Right cardiac atrium (tissue), 5 donors: ENCODE measurements around the gene STK32B. TPM values are rescaled to one million over a fixed set of nuclear protein-coding genes. Genes with fewer than 3 reads are reported as not detected.
A peak's percentile ranks its signal among the peaks of the same experiment; 100 is the strongest.

ENCODE experiments used
- ATAC-seq, 2 donors: fragments of 200-7000 bp; cut with Tn5 transposase; one replicate each; pipeline versions ENCODE4 v1.8.0 to v1.9.1; 2020; ENCODE audit warnings: moderate library complexity in 2 of 2, mild to moderate bottlenecking in 1 of 2
- DNase-seq, 3 donors: peaks; one replicate each; pipeline ENCODE4 v3.0.0-alpha.2; 2020
- H3K27ac ChIP-seq: one replicate; pipeline ENCODE4 v1.5.1; 2013; ENCODE audit warnings: mild to moderate bottlenecking, low read length, control low read depth, moderate library complexity
- H3K27me3 ChIP-seq: one replicate; pipeline ENCODE4 v1.6.1; 2013; ENCODE audit not compliant: control insufficient read depth, insufficient read depth
- H3K4me1 ChIP-seq: one replicate; pipeline ENCODE4 v1.6.1; 2013; ENCODE audit warnings: low read length; ENCODE audit not compliant: control insufficient read depth, insufficient read depth
- H3K4me3 ChIP-seq: one replicate; pipeline ENCODE4 v1.5.1; 2013; ENCODE audit warnings: low read length, control low read depth
- H3K9me3 ChIP-seq: one replicate; pipeline ENCODE4 v1.6.1; 2013; ENCODE audit warnings: low read length; ENCODE audit not compliant: control insufficient read depth
- WGBS: extraction: QIAGEN DNeasy Blood & Tissue Kit; methylation state at CpG from one replicate; pipeline ENCODE4 v1.1.7; 2013; 5-methylcytosine and 5-hydroxymethylcytosine counted together
- intact Hi-C, 4 donors: fragments of 100-400 bp; cut with DNase I; formaldehyde crosslinking; loops; one replicate each; pipeline versions ENCODE4 v1.11.0 to v1.14.0; 2022 to 2023
- polyA plus RNA-seq: library from polyadenylated mRNA; stranded (reverse); fragments of 200-250 nt; gene quantifications from one replicate; pipeline ENCODE4 v1.2.3, GENCODE V29; 2013
- total RNA-seq, 4 donors: library from RNA; stranded (reverse); fragmentation: NEBNext Ultra II Directional; extraction: Animal tissue kit (Norgen Biotek cat#: 25700); gene quantifications; one replicate each; pipeline ENCODE4 v1.2.1, GENCODE V29; 2021
- donor health status: healthy with polysubstance abuse.
- donor health status: DM: no; HTN: yes; CAD: no.
- donor health status: DM: no; HTN: no; CAD: no.
- donor health status: DM: no; HTN: yes; CAD: no; lungs with severe emphysema.
- donor health status: DM: yes; HTN: yes; CAD: no.

Gene STK32B
- total and polyA plus RNA-seq, 5 donors, result 0.02 to 0.56 (median 0.29) TPM

GRCh38 chr4:5030221-5030620, 21.1 kb upstream of the STK32B start:
- intact Hi-C loops, result no loop called here
- peaks cover 5% of the 10 kb centered on the region for H3K4me1 ChIP-seq
- WGBS, result 66% methylated on average over 4 of the region's 4 CpGs
- DNase-seq (no peak), ATAC-seq (no peak)
- H3K27me3 ChIP-seq, result no peaks in the 10 kb centered on the region
- no peak overlapping the region for H3K27ac ChIP-seq
- no peaks in the 10 kb centered on the region for H3K9me3 ChIP-seq
- no peak overlapping the region for H3K4me3 ChIP-seq

GRCh38 chr4:5030927-5031326, 20.4 kb upstream of the STK32B start:
- Histone ChIP-seq H3K27ac (no peak overlapping the region), H3K4me1 (peaks cover 5% of the 10 kb centered on the region), H3K27me3 (no peaks in the 10 kb centered on the region), H3K9me3 (no peaks in the 10 kb centered on the region), H3K4me3 (no peak overlapping the region)
- intact Hi-C loops, result no loop called here
- no peak for DNase-seq
- WGBS, result 84% methylated on average over 3 of the region's 3 CpGs
- no peak for ATAC-seq

GRCh38 chr4:5032813-5033212, 18.5 kb upstream of the STK32B start:
- DNase-seq (no peak), ATAC-seq (no peak)
- Histone ChIP-seq H3K4me1 (peaks cover 5% of the 10 kb centered on the region), H3K9me3 (no peaks in the 10 kb centered on the region), H3K27ac (no peak overlapping the region), H3K4me3 (no peak overlapping the region), H3K27me3 (no peaks in the 10 kb centered on the region)
- intact Hi-C loops, result no loop called here
- 68% methylated on average over 5 of the region's 5 CpGs for WGBS

DNA sequence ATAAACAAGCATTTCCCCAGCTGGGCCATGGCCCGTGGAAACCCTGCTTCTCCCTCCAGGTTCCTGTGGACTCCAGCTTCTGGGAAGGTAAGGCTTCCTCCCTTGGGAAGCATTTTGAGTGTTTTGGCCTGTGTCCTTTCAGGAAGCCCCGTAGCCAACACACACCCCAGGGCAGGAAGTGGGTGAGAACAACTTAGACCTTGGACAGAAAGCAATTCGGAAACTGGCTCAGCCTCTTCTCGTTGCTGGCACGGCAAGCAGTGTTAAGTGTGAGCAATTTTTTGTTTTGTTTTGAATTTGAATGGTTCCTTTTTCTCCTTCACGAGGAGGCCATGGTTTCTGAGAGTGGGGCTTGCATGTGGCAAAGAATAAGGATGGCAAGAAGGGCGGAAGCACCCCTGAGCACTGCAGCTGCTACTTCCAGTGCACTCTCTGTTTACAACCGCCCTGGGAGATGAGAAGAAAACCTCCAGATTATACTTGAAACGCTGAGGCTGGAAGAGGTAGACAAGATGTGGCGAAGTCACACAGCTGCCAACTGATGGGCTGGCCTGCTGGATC, 17.9 kb upstream of the STK32B start:
- 36% methylated on average over 10 of the region's 10 CpGs for WGBS
- DNase-seq, result peak; percentile 42 to 68 (median 64)
- Histone ChIP-seq H3K9me3 (no peaks in the 10 kb centered on the region), H3K4me1 (peaks cover 5% of the 10 kb centered on the region), H3K27ac (no peak overlapping the region), H3K4me3 (no peak overlapping the region), H3K27me3 (no peaks in the 10 kb centered on the region)
- peak; percentile 87 to 97 for ATAC-seq
- intact Hi-C loops, result no loop called here

GRCh38 chr4:5034206-5034605, 17.1 kb upstream of the STK32B start:
- H3K4me3 ChIP-seq, result no peak overlapping the region
- peak in 1 of 2 donors; percentile 21 for ATAC-seq
- 53% methylated on average over 8 of the region's 8 CpGs for WGBS
- no peaks in the 10 kb centered on the region for H3K9me3 ChIP-seq
- H3K27me3 ChIP-seq, result no peaks in the 10 kb centered on the region
- peaks cover 5% of the 10 kb centered on the region for H3K4me1 ChIP-seq
- no peak for DNase-seq
- H3K27ac ChIP-seq, result no peak overlapping the region
- intact Hi-C loops, result no loop called here

DNA sequence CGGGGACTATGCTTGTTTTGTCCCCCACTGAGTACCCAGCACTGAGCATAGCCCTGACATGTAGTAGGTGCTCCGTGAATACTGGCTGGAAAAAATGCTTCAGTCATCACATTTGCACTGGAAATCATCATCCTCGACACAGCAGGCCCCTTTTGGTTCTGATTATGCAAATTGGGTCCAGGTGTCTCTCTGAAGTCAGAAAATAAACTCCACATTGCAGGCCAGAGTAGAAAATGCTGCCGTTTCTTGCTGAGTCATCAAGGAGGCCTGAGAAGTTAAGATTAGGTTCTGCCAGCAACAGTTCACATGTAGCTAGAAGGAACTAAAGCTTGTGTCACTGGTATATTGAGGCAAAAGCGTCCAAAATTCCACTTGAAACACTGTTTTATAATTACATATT, 15.0 kb upstream of the STK32B start:
- ATAC-seq (no peak), DNase-seq (no peak)
- H3K4me1 ChIP-seq, result peaks cover 5% of the 10 kb centered on the region
- intact Hi-C loops, result no loop called here
- no peak overlapping the region for H3K27ac ChIP-seq
- no peaks in the 10 kb centered on the region for H3K9me3 ChIP-seq
- no peaks in the 10 kb centered on the region for H3K27me3 ChIP-seq
- 40% methylated on average over 5 of the region's 5 CpGs for WGBS
- no peak overlapping the region for H3K4me3 ChIP-seq

DNA sequence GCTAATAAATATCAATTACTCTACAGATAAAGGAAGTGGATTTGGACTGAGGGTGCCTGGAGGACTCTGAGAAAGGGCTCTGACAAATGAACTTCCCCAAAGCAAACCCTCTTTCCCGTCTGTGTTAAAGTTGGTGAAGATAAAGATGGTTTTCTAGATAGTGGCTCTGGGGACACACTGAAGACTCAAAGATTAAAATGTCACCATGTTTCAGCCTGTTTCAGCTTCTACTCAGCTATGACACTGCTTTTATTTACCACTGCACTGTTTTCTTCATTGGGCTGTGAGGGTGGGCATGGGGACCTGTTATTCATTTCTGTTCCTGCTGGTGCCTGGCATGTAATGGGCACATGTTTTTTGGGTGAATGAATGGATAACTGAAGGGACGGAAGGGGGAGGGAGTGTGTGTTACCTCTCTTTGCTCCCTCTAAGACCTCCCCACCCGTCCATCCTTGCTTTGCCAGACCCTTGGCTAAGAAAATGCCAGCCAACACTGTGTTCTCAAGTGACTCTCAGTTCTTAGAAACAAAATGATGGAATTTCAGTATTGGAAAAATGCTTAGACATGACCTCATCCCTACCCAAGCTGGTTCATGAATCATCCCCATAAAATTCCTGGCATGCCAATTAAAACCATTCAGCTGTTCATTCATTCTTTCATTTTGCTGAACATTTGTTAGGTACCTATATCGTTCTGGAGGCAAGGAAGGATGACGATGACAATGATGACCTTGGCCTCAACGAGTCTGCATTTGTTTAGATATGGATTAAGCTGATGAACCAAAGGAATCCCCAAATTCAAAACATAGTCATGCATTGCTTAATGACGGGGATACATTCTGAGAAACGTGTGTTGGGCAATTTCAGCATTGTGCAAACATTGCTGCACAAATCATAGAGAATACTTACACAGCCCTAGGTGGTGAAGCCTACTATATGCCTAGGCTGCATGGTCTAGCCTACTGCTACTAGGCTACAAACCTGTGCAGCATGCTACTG, 13.4 kb upstream of the STK32B start:
- ATAC-seq (peak in 1 of 2 donors; percentile 45), DNase-seq (no peak)
- Histone ChIP-seq H3K27me3 (no peaks in the 10 kb centered on the region), H3K4me1 (peaks cover 5% of the 10 kb centered on the region), H3K4me3 (no peak overlapping the region), H3K27ac (no peak overlapping the region), H3K9me3 (no peaks in the 10 kb centered on the region)
- intact Hi-C loops, result no loop called here
- WGBS, result 55% methylated on average over 8 of the region's 8 CpGs

DNA sequence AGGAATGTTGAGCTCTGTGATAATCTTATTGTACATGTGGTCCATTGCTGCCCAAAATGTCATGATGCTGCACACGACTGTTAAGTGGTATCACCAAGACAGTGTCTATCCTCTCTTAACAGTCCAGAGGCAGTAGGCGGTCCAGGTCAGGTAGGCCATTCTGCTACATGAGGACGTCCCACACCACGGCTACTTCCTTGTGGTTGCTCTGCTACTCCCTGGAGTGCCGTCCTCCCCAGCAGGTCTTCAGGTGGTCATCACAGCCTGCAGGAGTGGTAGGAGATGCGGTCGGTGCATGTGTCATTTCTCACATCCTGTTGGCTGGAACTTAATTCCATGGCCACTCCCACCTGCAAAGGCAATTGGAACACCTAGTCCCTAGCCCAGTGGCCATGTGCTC, 11.5 kb upstream of the STK32B start:
- ATAC-seq (no peak), DNase-seq (no peak)
- H3K27me3 ChIP-seq, result no peaks in the 10 kb centered on the region
- intact Hi-C loops, result no loop called here
- WGBS, result 87% methylated on average over 7 of the region's 7 CpGs
- no peaks in the 10 kb centered on the region for H3K4me1 ChIP-seq
- no peak overlapping the region for H3K4me3 ChIP-seq
- no peak overlapping the region for H3K27ac ChIP-seq
- no peaks in the 10 kb centered on the region for H3K9me3 ChIP-seq

GRCh38 chr4:5040856-5041620, 10.2 kb upstream of the STK32B start:
- no peak for ATAC-seq
- intact Hi-C loops, result no loop called here
- H3K27me3 ChIP-seq, result no peaks in the 10 kb centered on the region
- H3K27ac ChIP-seq, result no peak overlapping the region
- WGBS, result 56% methylated on average over 9 of the region's 9 CpGs
- H3K4me3 ChIP-seq, result no peak overlapping the region
- no peaks in the 10 kb centered on the region for H3K4me1 ChIP-seq
- H3K9me3 ChIP-seq, result no peaks in the 10 kb centered on the region
- DNase-seq, result no peak

GRCh38 chr4:5041699-5042098, 9.6 kb upstream of the STK32B start:
- Histone ChIP-seq H3K27me3 (no peaks in the 10 kb centered on the region), H3K4me3 (no peak overlapping the region), H3K9me3 (no peaks in the 10 kb centered on the region), H3K4me1 (no peaks in the 10 kb centered on the region), H3K27ac (no peak overlapping the region)
- WGBS, result 64% methylated on average over 7 of the region's 7 CpGs
- intact Hi-C loops, result no loop called here
- DNase-seq, result no peak
- no peak for ATAC-seq

- DNase-seq, result no peak
- Histone ChIP-seq H3K27me3 (no peaks in the 10 kb centered on the region), H3K4me3 (no peak overlapping the region), H3K4me1 (no peaks in the 10 kb centered on the region), H3K9me3 (no peaks in the 10 kb centered on the region), H3K27ac (no peak overlapping the region)
- intact Hi-C loops, result no loop called here
- 45% methylated on average over 6 of the region's 6 CpGs for WGBS
- ATAC-seq, result no peak
Observed at GRCh38 chr4:5043579-5043978, 7.7 kb upstream of the STK32B start.
